ENCODE results near the gene CHP1.
A peak's percentile ranks its signal among the peaks of the same experiment; 100 is the strongest.

CHP1 gene

GRCh38 chr15:41284427-41285177, 53.5 kb downstream of the CHP1 start:
- H3K9me3 ChIP-seq (ENCODE audit: insufficient read depth, low read depth, low read length): peaks cover 1% of the 10 kb centered on the region
- peaks cover 3 to 9% of the 10 kb centered on the region in 2 experiments for H3K4me1 ChIP-seq (ENCODE audit: control insufficient read depth in 1 of 2, insufficient read depth in 2 of 2, low read length in 2 of 2)
- peak in 1 of 2 donors; percentile 10 for DNase-seq
- no peak overlapping the region for H3K23ac ChIP-seq (ENCODE audit: low read length)
- peak overlapping the region; percentile 95 for H4K12ac ChIP-seq (ENCODE audit: low read depth, low read length)
- WGBS (ENCODE audit: extremely low coverage, insufficient coverage, insufficient read length): no CpG with 5 or more reads among the region's 20 CpGs
- no peak overlapping the region for H2BK12ac ChIP-seq (ENCODE audit: low read length)
- peak overlapping the region; percentile 99 for H3K18ac ChIP-seq (ENCODE audit: low read length)
- peak overlapping the region; percentile 80 for H3K4ac ChIP-seq (ENCODE audit: low read depth, low read length)
- H2BK120ac ChIP-seq (ENCODE audit: insufficient read depth, low read length, poor library complexity): peak overlapping the region; percentile 87
- H2AFZ ChIP-seq (ENCODE audit: insufficient read depth, low read length, poor library complexity): peak overlapping the region; percentile 47
- H3K36me3 ChIP-seq (ENCODE audit: control insufficient read depth in 1 of 2, insufficient read depth in 2 of 2, low read length in 2 of 2): peaks cover 17 to 27% of the 10 kb centered on the region in 2 experiments
- no peaks in the 10 kb centered on the region for H3K27me3 ChIP-seq (ENCODE audit: insufficient read depth, low read length)
- peak overlapping the region; percentile 64 for H2AK5ac ChIP-seq (ENCODE audit: low read length)
- peaks cover 11% of the 10 kb centered on the region for H3K79me1 ChIP-seq (ENCODE audit: low read length)
- H3K9ac ChIP-seq (ENCODE audit: low read length): peak overlapping the region; percentile 100
- peak overlapping the region; percentile 96 for H4K8ac ChIP-seq (ENCODE audit: low read depth, low read length)
- H3K4me2 ChIP-seq (ENCODE audit: low read length): peak overlapping the region; percentile 91
- peaks cover 9% of the 10 kb centered on the region for H3K79me2 ChIP-seq (ENCODE audit: control insufficient read depth, insufficient read depth, low read length, poor library complexity)
- H3K27ac ChIP-seq (ENCODE audit: low read depth, low read length): peak overlapping the region; percentile 69
- H3K4me3 ChIP-seq (ENCODE audit: low read depth, low read length): peak overlapping the region; percentile 100
- peak overlapping the region; percentile 91 for H4K91ac ChIP-seq (ENCODE audit: low read depth, low read length)
- H3K14ac ChIP-seq (ENCODE audit: low read length): peak overlapping the region; percentile 98
- peak overlapping the region; percentile 60 for H2BK5ac ChIP-seq (ENCODE audit: low read depth, low read length, poor library complexity)

- no peak overlapping the region for H2AK5ac ChIP-seq (ENCODE audit: low read length)
- H3K79me2 ChIP-seq (ENCODE audit: control insufficient read depth, insufficient read depth, low read length, poor library complexity): peaks cover 9% of the 10 kb centered on the region
- no CpG with 5 or more reads among the region's 7 CpGs for WGBS (ENCODE audit: extremely low coverage, insufficient coverage, insufficient read length)
- H3K18ac ChIP-seq (ENCODE audit: low read length): no peak overlapping the region
- H3K9me3 ChIP-seq (ENCODE audit: insufficient read depth, low read depth, low read length): peaks cover 1% of the 10 kb centered on the region
- H2BK120ac ChIP-seq (ENCODE audit: insufficient read depth, low read length, poor library complexity): no peak overlapping the region
- H2BK5ac ChIP-seq (ENCODE audit: low read depth, low read length, poor library complexity): peak overlapping the region; percentile 31
- no peak overlapping the region for H3K14ac ChIP-seq (ENCODE audit: low read length)
- H3K4me2 ChIP-seq (ENCODE audit: low read length): peak overlapping the region; percentile 91
- H3K36me3 ChIP-seq (ENCODE audit: control insufficient read depth in 1 of 2, insufficient read depth in 2 of 2, low read length in 2 of 2): peaks cover 17 to 23% of the 10 kb centered on the region in 2 experiments
- no peak overlapping the region for H3K23ac ChIP-seq (ENCODE audit: low read length)
- peaks cover 11% of the 10 kb centered on the region for H3K79me1 ChIP-seq (ENCODE audit: low read length)
- H2AFZ ChIP-seq (ENCODE audit: insufficient read depth, low read length, poor library complexity): no peak overlapping the region
- H4K12ac ChIP-seq (ENCODE audit: low read depth, low read length): peak overlapping the region; percentile 43
- no peaks in the 10 kb centered on the region for H3K27me3 ChIP-seq (ENCODE audit: insufficient read depth, low read length)
- DNase-seq: no peak
- peak overlapping the region; percentile 24 for H4K91ac ChIP-seq (ENCODE audit: low read depth, low read length)
- H3K4me1 ChIP-seq (ENCODE audit: control insufficient read depth in 1 of 2, insufficient read depth in 2 of 2, low read length in 2 of 2): peaks cover 3 to 9% of the 10 kb centered on the region in 2 experiments
- H4K8ac ChIP-seq (ENCODE audit: low read depth, low read length): peak overlapping the region; percentile 60
- no peak overlapping the region for H3K9ac ChIP-seq (ENCODE audit: low read length)
- peak overlapping the region; percentile 48 for H3K4me3 ChIP-seq (ENCODE audit: low read depth, low read length)
- H2BK12ac ChIP-seq (ENCODE audit: low read length): peak overlapping the region; percentile 71
- H3K4ac ChIP-seq (ENCODE audit: low read depth, low read length): peak overlapping the region; percentile 83
- H3K27ac ChIP-seq (ENCODE audit: low read depth, low read length): no peak overlapping the region
Measured at GRCh38 chr15:41285285-41285684, 54.2 kb downstream of the CHP1 start.

- no peak overlapping the region for H3K9ac ChIP-seq (ENCODE audit: low read length)
- no peak overlapping the region for H3K18ac ChIP-seq (ENCODE audit: low read length)
- H3K14ac ChIP-seq (ENCODE audit: low read length): no peak overlapping the region
- no peak overlapping the region for H3K4me3 ChIP-seq (ENCODE audit: low read depth, low read length)
- H3K4me2 ChIP-seq (ENCODE audit: low read length): no peak overlapping the region
- H2AK5ac ChIP-seq (ENCODE audit: low read length): no peak overlapping the region
- no peak overlapping the region for H2BK5ac ChIP-seq (ENCODE audit: low read depth, low read length, poor library complexity)
- no peak overlapping the region for H3K27ac ChIP-seq (ENCODE audit: low read depth, low read length)
- peaks cover 3 to 9% of the 10 kb centered on the region in 2 experiments for H3K4me1 ChIP-seq (ENCODE audit: control insufficient read depth in 1 of 2, insufficient read depth in 2 of 2, low read length in 2 of 2)
- H3K27me3 ChIP-seq (ENCODE audit: insufficient read depth, low read length): no peaks in the 10 kb centered on the region
- no CpG with 5 or more reads among the region's 6 CpGs for WGBS (ENCODE audit: extremely low coverage, insufficient coverage, insufficient read length)
- H4K12ac ChIP-seq (ENCODE audit: low read depth, low read length): no peak overlapping the region
- H3K79me1 ChIP-seq (ENCODE audit: low read length): peaks cover 11% of the 10 kb centered on the region
- no peak overlapping the region for H3K23ac ChIP-seq (ENCODE audit: low read length)
- H2AFZ ChIP-seq (ENCODE audit: insufficient read depth, low read length, poor library complexity): no peak overlapping the region
- H3K9me3 ChIP-seq (ENCODE audit: insufficient read depth, low read depth, low read length): peaks cover 1% of the 10 kb centered on the region
- H3K79me2 ChIP-seq (ENCODE audit: control insufficient read depth, insufficient read depth, low read length, poor library complexity): peaks cover 9% of the 10 kb centered on the region
- no peak overlapping the region for H4K8ac ChIP-seq (ENCODE audit: low read depth, low read length)
- H3K4ac ChIP-seq (ENCODE audit: low read depth, low read length): no peak overlapping the region
- peak in 1 of 2 donors; percentile 42 for DNase-seq
- H2BK120ac ChIP-seq (ENCODE audit: insufficient read depth, low read length, poor library complexity): no peak overlapping the region
- H3K36me3 ChIP-seq (ENCODE audit: control insufficient read depth in 1 of 2, insufficient read depth in 2 of 2, low read length in 2 of 2): peaks cover 19 to 25% of the 10 kb centered on the region in 2 experiments
- no peak overlapping the region for H2BK12ac ChIP-seq (ENCODE audit: low read length)
- no peak overlapping the region for H4K91ac ChIP-seq (ENCODE audit: low read depth, low read length)
Measured at GRCh38 chr15:41286665-41287333, 55.7 kb downstream of the CHP1 start.

- Histone ChIP-seq H2AK5ac (ENCODE audit: low read length) (no peak overlapping the region), H3K27me3 (ENCODE audit: insufficient read depth, low read length) (no peaks in the 10 kb centered on the region), H3K18ac (ENCODE audit: low read length) (no peak overlapping the region), H2AFZ (ENCODE audit: insufficient read depth, low read length, poor library complexity) (no peak overlapping the region), H4K8ac (ENCODE audit: low read depth, low read length) (no peak overlapping the region), H3K4me3 (ENCODE audit: low read depth, low read length) (no peak overlapping the region), H3K36me3 (ENCODE audit: control insufficient read depth in 1 of 2, insufficient read depth in 2 of 2, low read length in 2 of 2) (peaks cover 19 to 25% of the 10 kb centered on the region in 2 experiments), H3K27ac (ENCODE audit: low read depth, low read length) (no peak overlapping the region), H2BK12ac (ENCODE audit: low read length) (no peak overlapping the region), H3K9me3 (ENCODE audit: insufficient read depth, low read depth, low read length) (peaks cover 1% of the 10 kb centered on the region), H3K4me2 (ENCODE audit: low read length) (no peak overlapping the region), H3K79me2 (ENCODE audit: control insufficient read depth, insufficient read depth, low read length, poor library complexity) (peaks cover 9% of the 10 kb centered on the region), H2BK120ac (ENCODE audit: insufficient read depth, low read length, poor library complexity) (no peak overlapping the region), H3K14ac (ENCODE audit: low read length) (no peak overlapping the region), H2BK5ac (ENCODE audit: low read depth, low read length, poor library complexity) (no peak overlapping the region), H4K91ac (ENCODE audit: low read depth, low read length) (no peak overlapping the region), H4K12ac (ENCODE audit: low read depth, low read length) (no peak overlapping the region), H3K9ac (ENCODE audit: low read length) (no peak overlapping the region), H3K79me1 (ENCODE audit: low read length) (peaks cover 6% of the 10 kb centered on the region), H3K4ac (ENCODE audit: low read depth, low read length) (no peak overlapping the region), H3K4me1 (ENCODE audit: control insufficient read depth in 1 of 2, insufficient read depth in 2 of 2, low read length in 2 of 2) (peaks cover 3 to 4% of the 10 kb centered on the region in 2 experiments), H3K23ac (ENCODE audit: low read length) (no peak overlapping the region)
- DNase-seq: no peak
- no CpG with 5 or more reads among the region's 1 CpG for WGBS (ENCODE audit: extremely low coverage, insufficient coverage, insufficient read length)
Measured at GRCh38 chr15:41288464-41288863, 57.4 kb downstream of the CHP1 start.

Measured in trophoblast cell (in vitro differentiated cells and primary cell).